ENCODE measurements around the gene RAB5B. TPM values are rescaled to one million over a fixed set of nuclear protein-coding genes. Genes with fewer than 3 reads are reported as not detected.

The RAB5B gene
- total and polyA plus RNA-seq, 10 of the 15 experiments (the other 5 are each of a cell fraction or from before 2014, with no cell fraction given) = 7.5 to 149 (median 37.8) TPM

DNA sequence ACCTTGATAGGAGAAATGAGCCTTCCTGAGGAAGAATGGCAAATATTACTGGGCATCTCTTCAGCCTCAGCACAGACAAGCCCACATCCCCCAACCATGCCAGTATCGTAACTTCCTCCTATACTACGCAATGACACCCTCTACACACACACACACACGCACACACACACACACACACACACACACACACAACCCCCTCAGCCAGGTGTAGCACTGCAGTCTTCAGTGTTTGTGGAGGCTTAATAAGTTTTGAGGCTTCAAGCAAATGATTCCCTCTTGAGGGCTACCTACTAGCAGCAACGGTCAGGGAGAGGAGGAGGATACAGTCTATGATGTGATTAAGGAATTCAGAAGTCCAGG is 41.3 kb upstream of the RAB5B start (continued):
- TF ChIP-seq, protein P1, sequence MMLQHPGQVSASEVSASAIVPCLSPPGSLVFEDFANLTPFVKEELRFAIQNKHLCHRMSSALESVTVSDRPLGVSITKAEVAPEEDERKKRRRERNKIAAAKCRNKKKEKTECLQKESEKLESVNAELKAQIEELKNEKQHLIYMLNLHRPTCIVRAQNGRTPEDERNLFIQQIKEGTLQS (IDR thresholded peaks at IDR 0.05; ENCODE audit: borderline replicate concordance, extremely low read depth, low read depth, low read length) = no peak
- peak; percentile 61; the same call in 1 of the 2 replicates for TF ChIP-seq RB1 (IDR thresholded peaks at IDR 0.05; ENCODE audit: borderline replicate concordance)
- TF ChIP-seq HDGF (IDR thresholded peaks at IDR 0.05) = peak; percentile 90; the same call in 1 of the 2 replicates
- no peak for TF ChIP-seq RFX5 (IDR thresholded peaks at IDR 0.05; ENCODE audit: low read depth, low read length)
- TF ChIP-seq RAD51 (IDR thresholded peaks at IDR 0.05) = no peak
- TF ChIP-seq CREM (IDR thresholded peaks at IDR 0.05; ENCODE audit: low read depth) = peak; percentile 89
- TF ChIP-seq PML (IDR thresholded peaks at IDR 0.05; ENCODE audit: low read length) = no peak
- no peak for TF ChIP-seq NFXL1 (IDR thresholded peaks at IDR 0.05; ENCODE audit: borderline replicate concordance)
- peak; percentile 70 for TF ChIP-seq GABPA (IDR thresholded peaks at IDR 0.05; ENCODE audit: low read depth)
- TF ChIP-seq E4F1 (IDR thresholded peaks at IDR 0.05; ENCODE audit: borderline replicate concordance, partially characterized antibody) = no peak
- no peak for TF ChIP-seq CBX3 (IDR thresholded peaks at IDR 0.05; ENCODE audit: borderline replicate concordance, low read depth)
- TF ChIP-seq, protein P2, sequence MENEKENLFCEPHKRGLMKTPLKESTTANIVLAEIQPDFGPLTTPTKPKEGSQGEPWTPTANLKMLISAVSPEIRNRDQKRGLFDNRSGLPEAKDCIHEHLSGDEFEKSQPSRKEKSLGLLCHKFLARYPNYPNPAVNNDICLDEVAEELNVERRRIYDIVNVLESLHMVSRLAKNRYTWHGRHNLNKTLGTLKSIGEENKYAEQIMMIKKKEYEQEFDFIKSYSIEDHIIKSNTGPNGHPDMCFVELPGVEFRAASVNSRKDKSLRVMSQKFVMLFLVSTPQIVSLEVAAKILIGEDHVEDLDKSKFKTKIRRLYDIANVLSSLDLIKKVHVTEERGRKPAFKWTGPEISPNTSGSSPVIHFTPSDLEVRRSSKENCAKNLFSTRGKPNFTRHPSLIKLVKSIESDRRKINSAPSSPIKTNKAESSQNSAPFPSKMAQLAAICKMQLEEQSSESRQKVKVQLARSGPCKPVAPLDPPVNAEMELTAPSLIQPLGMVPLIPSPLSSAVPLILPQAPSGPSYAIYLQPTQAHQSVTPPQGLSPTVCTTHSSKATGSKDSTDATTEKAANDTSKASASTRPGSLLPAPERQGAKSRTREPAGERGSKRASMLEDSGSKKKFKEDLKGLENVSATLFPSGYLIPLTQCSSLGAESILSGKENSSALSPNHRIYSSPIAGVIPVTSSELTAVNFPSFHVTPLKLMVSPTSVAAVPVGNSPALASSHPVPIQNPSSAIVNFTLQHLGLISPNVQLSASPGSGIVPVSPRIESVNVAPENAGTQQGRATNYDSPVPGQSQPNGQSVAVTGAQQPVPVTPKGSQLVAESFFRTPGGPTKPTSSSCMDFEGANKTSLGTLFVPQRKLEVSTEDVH (IDR thresholded peaks at IDR 0.05; ENCODE audit: low read depth, partially characterized antibody) = no peak
- TF ChIP-seq ETV6 (conservative IDR thresholded peaks at IDR 0.05 in 1 of 2, IDR thresholded peaks at IDR 0.05 in 1 of 2; ENCODE audit: borderline replicate concordance in 1 of 2, low read depth in 1 of 2) = peak in 1 of 2 experiments; percentile 51; a peak in 1 of 4 replicates
- TF ChIP-seq, protein P3, sequence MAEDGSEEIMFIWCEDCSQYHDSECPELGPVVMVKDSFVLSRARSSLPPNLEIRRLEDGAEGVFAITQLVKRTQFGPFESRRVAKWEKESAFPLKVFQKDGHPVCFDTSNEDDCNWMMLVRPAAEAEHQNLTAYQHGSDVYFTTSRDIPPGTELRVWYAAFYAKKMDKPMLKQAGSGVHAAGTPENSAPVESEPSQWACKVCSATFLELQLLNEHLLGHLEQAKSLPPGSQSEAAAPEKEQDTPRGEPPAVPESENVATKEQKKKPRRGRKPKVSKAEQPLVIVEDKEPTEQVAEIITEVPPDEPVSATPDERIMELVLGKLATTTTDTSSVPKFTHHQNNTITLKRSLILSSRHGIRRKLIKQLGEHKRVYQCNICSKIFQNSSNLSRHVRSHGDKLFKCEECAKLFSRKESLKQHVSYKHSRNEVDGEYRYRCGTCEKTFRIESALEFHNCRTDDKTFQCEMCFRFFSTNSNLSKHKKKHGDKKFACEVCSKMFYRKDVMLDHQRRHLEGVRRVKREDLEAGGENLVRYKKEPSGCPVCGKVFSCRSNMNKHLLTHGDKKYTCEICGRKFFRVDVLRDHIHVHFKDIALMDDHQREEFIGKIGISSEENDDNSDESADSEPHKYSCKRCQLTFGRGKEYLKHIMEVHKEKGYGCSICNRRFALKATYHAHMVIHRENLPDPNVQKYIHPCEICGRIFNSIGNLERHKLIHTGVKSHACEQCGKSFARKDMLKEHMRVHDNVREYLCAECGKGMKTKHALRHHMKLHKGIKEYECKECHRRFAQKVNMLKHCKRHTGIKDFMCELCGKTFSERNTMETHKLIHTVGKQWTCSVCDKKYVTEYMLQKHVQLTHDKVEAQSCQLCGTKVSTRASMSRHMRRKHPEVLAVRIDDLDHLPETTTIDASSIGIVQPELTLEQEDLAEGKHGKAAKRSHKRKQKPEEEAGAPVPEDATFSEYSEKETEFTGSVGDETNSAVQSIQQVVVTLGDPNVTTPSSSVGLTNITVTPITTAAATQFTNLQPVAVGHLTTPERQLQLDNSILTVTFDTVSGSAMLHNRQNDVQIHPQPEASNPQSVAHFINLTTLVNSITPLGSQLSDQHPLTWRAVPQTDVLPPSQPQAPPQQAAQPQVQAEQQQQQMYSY (CRISPR knock-in tag; IDR thresholded peaks at IDR 0.05) = no peak
- no peak for TF ChIP-seq ATF2 (IDR thresholded peaks at IDR 0.05; ENCODE audit: low read length)
- TF ChIP-seq TARDBP (IDR thresholded peaks at IDR 0.05; ENCODE audit: borderline replicate concordance) = no peak
- no peak for TF ChIP-seq SMARCA5 (IDR thresholded peaks at IDR 0.05)
- no peak for TF ChIP-seq MEF2A (IDR thresholded peaks at IDR 0.05; ENCODE audit: insufficient read depth, low read depth, low read length)
- TF ChIP-seq, protein P4, sequence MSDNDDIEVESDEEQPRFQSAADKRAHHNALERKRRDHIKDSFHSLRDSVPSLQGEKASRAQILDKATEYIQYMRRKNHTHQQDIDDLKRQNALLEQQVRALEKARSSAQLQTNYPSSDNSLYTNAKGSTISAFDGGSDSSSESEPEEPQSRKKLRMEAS (IDR thresholded peaks at IDR 0.05; ENCODE audit: low read depth, low read length) = no peak
- peak; percentile 29; the same call in 1 of the 2 replicates for TF ChIP-seq POLR2AphosphoS5 (IDR thresholded peaks at IDR 0.05; ENCODE audit: low read length)
